ENCODE data around the gene ITFG1. TPM values are rescaled to one million over a fixed set of nuclear protein-coding genes. Genes with fewer than 3 reads are reported as not detected.
"Not testable (repeated sequence)": the region's sequence is repeated elsewhere in the genome, so short reads cannot be mapped to it uniquely, and the experiment has no call there.

Gene ITFG1
- total RNA-seq, 2 experiments from 2014 or later: 18.9 to 27.0 TPM

GRCh38 chr16:47162670-47163420, 298.0 kb downstream of the ITFG1 start:
- Mint-ChIP-seq H3K4me3 (no peak overlapping the region), H3K4me1 (no peaks in the 10 kb centered on the region), H3K27ac (no peak overlapping the region), H3K36me3 (ENCODE audit: low read depth) (peaks cover 6% of the 10 kb centered on the region), H3K27me3 (no peaks in the 10 kb centered on the region), H3K9me3 (ENCODE audit: low read depth) (no peaks in the 10 kb centered on the region)
- intact Hi-C loops (cut with DNase I, micrococcal nuclease): no loop called here
- no peak for ATAC-seq
- ChIA-PET POLR2A (no interaction called here), CTCF (interaction anchor here (0.6 kb wide), 1 partner anchor 18 kb away, joined by 3 read pairs; no protein-coding TSS in a partner anchor)
- no peak for DNase-seq

DNA sequence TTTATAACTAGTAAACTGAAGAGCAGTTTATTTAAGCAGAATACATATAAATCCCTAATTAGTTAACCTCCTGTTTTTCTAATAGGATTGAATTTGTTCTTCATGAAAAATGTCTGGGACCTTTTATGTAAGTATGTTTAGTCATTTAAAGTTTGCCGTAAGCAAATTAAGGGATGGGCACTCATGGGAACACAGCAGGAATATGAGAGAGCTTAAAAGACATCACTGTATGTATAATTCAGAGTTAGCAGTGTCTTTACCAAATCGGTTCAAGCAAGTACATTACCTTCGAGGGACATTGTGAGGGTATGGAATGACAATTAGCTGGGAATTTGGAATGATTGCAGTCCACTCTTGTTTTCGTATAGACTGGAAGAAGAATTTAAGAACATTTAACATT, 299.4 kb downstream of the ITFG1 start:
- POLR2A ChIA-PET: no interaction called here
- ATAC-seq: no peak
- Mint-ChIP-seq H3K9me3 (ENCODE audit: low read depth) (no peaks in the 10 kb centered on the region), H3K27ac (no peak overlapping the region), H3K27me3 (no peaks in the 10 kb centered on the region), H3K36me3 (ENCODE audit: low read depth) (peaks cover 13% of the 10 kb centered on the region), H3K4me3 (no peak overlapping the region), H3K4me1 (no peaks in the 10 kb centered on the region)
- CTCF ChIA-PET: interaction anchor here (1.0 kb wide), 1 partner anchor 532 kb away, joined by 3 read pairs; no protein-coding TSS in a partner anchor
- intact Hi-C loops (cut with DNase I, micrococcal nuclease): no loop called here
- no peak for DNase-seq

DNA sequence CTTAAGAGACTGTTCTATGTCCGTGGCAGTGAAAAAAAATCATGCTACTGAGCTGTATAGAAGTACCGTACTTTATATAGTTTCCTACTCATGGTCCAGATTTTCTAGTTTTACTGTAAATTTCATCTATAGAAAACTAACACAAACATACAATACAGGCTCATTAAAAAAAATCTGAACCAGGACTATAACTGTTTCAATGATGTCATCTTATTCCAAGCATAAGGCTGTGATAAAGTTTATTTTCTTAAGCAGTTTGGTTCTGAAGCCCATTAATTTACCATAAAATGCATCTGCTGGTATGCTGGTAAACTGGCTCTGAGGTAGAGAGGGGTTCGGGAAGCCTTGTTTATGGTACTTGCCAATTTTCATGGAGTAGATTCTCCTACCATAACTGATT, 300.4 kb downstream of the ITFG1 start:
- peaks cover 16% of the 10 kb centered on the region for H3K36me3 Mint-ChIP-seq (ENCODE audit: low read depth)
- CTCF ChIA-PET: interaction anchor here (0.6 to 1.2 kb wide), 2 partner anchors 15 to 28 kb away, joined by 3 to 5 read pairs; no protein-coding TSS in a partner anchor

DNA sequence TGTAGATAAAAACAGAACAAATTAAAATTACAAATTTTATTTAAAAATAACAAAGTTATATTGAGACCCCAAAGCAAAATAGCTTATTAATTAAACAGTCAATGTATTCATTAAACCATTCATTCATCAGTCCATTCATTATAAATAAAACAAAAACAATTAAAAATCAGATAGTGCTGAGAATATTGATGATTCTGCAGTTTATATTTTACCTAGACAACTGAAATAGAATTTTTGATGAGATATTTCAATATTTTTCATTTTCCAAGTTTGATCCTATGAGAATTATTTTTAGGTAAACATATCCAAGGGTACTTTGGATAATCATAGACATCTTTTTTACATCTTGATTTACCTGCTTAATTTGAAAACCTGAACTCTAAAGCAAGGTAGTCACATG, 301.9 kb downstream of the ITFG1 start:
- Mint-ChIP-seq H3K27me3 (no peaks in the 10 kb centered on the region), H3K36me3 (ENCODE audit: low read depth) (peaks cover 17% of the 10 kb centered on the region), H3K9me3 (ENCODE audit: low read depth) (no peaks in the 10 kb centered on the region), H3K27ac (no peak overlapping the region), H3K4me3 (no peak overlapping the region), H3K4me1 (no peaks in the 10 kb centered on the region)
- DNase-seq (no peak), ATAC-seq (no peak)
- CTCF ChIA-PET: interaction anchor here (0.6 to 1.2 kb wide), 2 partner anchors 14 to 630 kb away, joined by 4 to 5 read pairs; no protein-coding TSS in a partner anchor
- intact Hi-C loops (cut with DNase I, micrococcal nuclease): no loop called here
- POLR2A ChIA-PET: no interaction called here

More for the DNA sequence above, 300.4 kb downstream of the ITFG1 start:
- intact Hi-C loops (cut with DNase I, micrococcal nuclease): no loop called here
- POLR2A ChIA-PET: no interaction called here
- ATAC-seq (no peak), DNase-seq (no peak)
- Mint-ChIP-seq H3K27me3 (no peaks in the 10 kb centered on the region), H3K27ac (no peak overlapping the region), H3K4me1 (no peaks in the 10 kb centered on the region), H3K4me3 (no peak overlapping the region), H3K9me3 (ENCODE audit: low read depth) (no peaks in the 10 kb centered on the region)

- no peak for ATAC-seq
- ChIA-PET CTCF (no interaction called here), POLR2A (no interaction called here)
- H3K36me3 Mint-ChIP-seq (ENCODE audit: low read depth): peaks cover 31% of the 10 kb centered on the region
- peaks cover 7% of the 10 kb centered on the region for H3K9me3 Mint-ChIP-seq (ENCODE audit: low read depth)
- H3K27me3 Mint-ChIP-seq: no peaks in the 10 kb centered on the region
- no peaks in the 10 kb centered on the region for H3K4me1 Mint-ChIP-seq
- intact Hi-C loops (cut with DNase I, micrococcal nuclease): no loop called here
- no peak overlapping the region for H3K4me3 Mint-ChIP-seq
- H3K27ac Mint-ChIP-seq: no peak overlapping the region
- no peak for DNase-seq
These were observed 304.1 kb downstream of the ITFG1 start for GRCh38 chr16:47156680-47157215.

DNA sequence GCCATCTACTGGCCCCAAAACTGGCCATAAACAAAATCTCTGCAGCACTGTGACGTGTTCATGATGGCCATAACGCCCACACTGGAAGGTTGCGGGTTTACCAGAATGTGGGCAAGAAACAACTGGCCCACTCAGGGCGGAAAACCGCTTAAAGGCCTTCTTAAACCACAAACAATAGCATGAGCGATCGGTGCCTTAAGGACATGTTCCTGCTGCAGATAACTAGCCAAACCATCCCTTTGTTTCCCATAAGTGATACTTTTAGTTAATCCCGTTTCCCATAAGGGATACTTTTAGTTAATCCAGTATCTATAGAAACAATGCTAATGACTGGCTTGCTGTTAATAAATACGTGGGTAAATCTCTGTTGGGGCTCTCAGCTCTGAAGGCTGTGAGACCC, 308.4 kb downstream of the ITFG1 start:
- peaks cover 25% of the 10 kb centered on the region for H3K36me3 Mint-ChIP-seq (ENCODE audit: low read depth)
- POLR2A ChIA-PET; DNase-seq; ATAC-seq; H3K27me3 Mint-ChIP-seq; H3K9me3 Mint-ChIP-seq (ENCODE audit: low read depth); H3K4me3 Mint-ChIP-seq; H3K4me1 Mint-ChIP-seq; intact Hi-C loops (cut with DNase I, micrococcal nuclease); H3K27ac Mint-ChIP-seq: not testable (repeated sequence)
- CTCF ChIA-PET: interaction anchor here (1.1 to 1.4 kb wide), 2 partner anchors 10 to 11 kb away, joined by 3 to 5 read pairs; no protein-coding TSS in a partner anchor

GRCh38 chr16:47150067-47150466, 310.8 kb downstream of the ITFG1 start:
- peaks cover 5% of the 10 kb centered on the region for H3K27me3 Mint-ChIP-seq
- no peak overlapping the region for H3K27ac Mint-ChIP-seq
- H3K4me3 Mint-ChIP-seq: no peak overlapping the region
- intact Hi-C loops (cut with DNase I, micrococcal nuclease): no loop called here
- ChIA-PET POLR2A (no interaction called here), CTCF (no interaction called here)
- H3K9me3 Mint-ChIP-seq (ENCODE audit: low read depth): peaks cover 7% of the 10 kb centered on the region
- ATAC-seq: no peak
- DNase-seq: no peak
- H3K4me1 Mint-ChIP-seq: peaks cover 4% of the 10 kb centered on the region
- peaks cover 15% of the 10 kb centered on the region for H3K36me3 Mint-ChIP-seq (ENCODE audit: low read depth)

DNA sequence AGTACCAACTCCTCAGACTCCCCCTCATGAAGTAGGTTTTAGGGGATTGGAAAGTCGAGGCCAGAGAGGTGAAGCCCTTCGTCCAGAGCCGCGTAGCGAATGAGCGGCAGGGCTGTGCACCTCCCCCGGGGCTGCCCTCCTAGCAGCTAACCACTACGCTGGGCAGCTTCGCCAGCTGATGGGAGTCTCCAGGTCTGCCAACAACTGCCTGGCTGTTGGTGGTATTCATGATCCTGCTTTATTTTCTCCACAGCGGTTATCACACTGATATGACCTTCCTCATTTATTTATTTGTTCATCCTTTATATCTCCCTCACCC, 316.3 kb downstream of the ITFG1 start:
- peaks cover 21% of the 10 kb centered on the region for H3K27me3 Mint-ChIP-seq
- POLR2A ChIA-PET: no interaction called here
- intact Hi-C loops (cut with DNase I, micrococcal nuclease): loop anchor here (1.0 to 10.0 kb wide), 10 partner anchors 197 to 1468 kb away; partner anchors contain the start of genes ABCC11 (in 1 of the 2), GPT2 (in 1 of the 2), ITFG1 (in 1 of the 2) and LONP2 (in 1 of the 2)
- CTCF ChIA-PET: interaction anchor here (0.6 to 2.3 kb wide), 8 partner anchors 15 to 1022 kb away, joined by 3 to 12 read pairs (median 5); no protein-coding TSS in a partner anchor
- peak overlapping the region; percentile 63 for H3K4me3 Mint-ChIP-seq
- no peaks in the 10 kb centered on the region for H3K36me3 Mint-ChIP-seq (ENCODE audit: low read depth)
- no peaks in the 10 kb centered on the region for H3K9me3 Mint-ChIP-seq (ENCODE audit: low read depth)
- peaks cover 20% of the 10 kb centered on the region for H3K4me1 Mint-ChIP-seq
- DNase-seq: no peak
- ATAC-seq: no peak
- no peak overlapping the region for H3K27ac Mint-ChIP-seq

DNA sequence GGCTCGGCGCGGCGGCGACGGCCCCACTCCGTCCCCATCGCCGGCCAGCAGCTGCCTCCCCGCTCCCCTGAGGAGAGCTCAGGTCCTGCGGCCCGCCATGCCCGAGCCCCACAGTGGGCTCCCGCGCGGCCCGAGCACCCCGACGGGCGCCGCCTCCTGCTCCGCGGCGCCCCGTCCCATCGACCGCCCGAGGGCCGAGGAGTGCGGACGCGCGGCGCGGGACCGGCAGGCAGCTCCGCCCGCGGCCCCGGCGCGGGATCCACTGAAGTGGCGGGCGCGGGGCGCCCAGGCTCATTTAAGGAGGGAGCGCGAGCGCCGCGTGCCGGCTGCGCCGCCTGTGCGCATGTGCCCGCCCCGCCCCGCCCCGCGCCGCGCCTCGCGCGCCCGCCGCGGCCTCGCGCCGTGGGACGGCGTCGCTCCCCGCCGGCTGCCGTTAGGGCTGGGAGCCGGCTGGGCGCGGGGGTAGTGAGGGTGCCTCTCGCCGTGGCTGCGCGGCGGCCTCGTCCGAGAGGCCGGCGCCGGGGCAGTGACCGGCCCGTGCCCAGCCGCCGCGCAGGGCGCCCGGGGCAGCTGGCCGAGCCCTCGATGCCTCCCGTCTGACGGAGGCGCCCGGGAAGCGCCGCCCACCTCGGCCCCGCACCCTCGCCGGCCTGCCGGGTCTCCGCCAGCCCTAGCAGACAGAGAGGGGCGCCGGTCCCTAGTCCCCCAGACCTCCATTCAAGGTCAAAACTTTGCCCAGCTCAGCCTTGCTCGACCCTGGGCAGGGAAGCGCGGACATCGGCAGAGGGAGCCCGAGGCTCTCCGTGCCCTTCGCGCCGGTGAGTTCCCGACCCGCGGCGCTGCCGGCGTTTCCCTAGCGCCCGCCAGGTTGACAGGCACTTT, 316.9 kb downstream of the ITFG1 start, which contains the start of gene NETO2:
TSS of gene NETO2 (minus strand) at position 269 of the 882 bp plus-strand sequence. CDS start 333 bp downstream, outside the sequence.
- DNase-seq (peak; percentile 80), ATAC-seq (peak; percentile 60)
- Mint-ChIP-seq H3K4me1 (peaks cover 26% of the 10 kb centered on the region), H3K36me3 (ENCODE audit: low read depth) (no peaks in the 10 kb centered on the region), H3K27me3 (peaks cover 21% of the 10 kb centered on the region), H3K4me3 (peak within 1 kb of the TSS; percentile 75), H3K27ac (no peak within 1 kb of the TSS), H3K9me3 (ENCODE audit: low read depth) (no peaks in the 10 kb centered on the region)
- ChIA-PET CTCF (interaction anchor here (0.5 to 2.3 kb wide), 14 partner anchors 18 to 1483 kb away, joined by 3 to 12 read pairs (median 4); no protein-coding TSS in a partner anchor), POLR2A (interaction anchor here (0.9 kb wide), 1 partner anchor 172 kb away, joined by 3 read pairs; no protein-coding TSS in a partner anchor)
- intact Hi-C loops (cut with DNase I, micrococcal nuclease): loop anchor here (1.0 to 10.0 kb wide), 19 partner anchors 29 to 1487 kb away; partner anchors contain the start of genes DNAJA2 (in 2 of the 2), ITFG1 (in 2 of the 2), PHKB (in 2 of the 2) and ABCC11 (in 1 of the 2)

- H3K9me3 Mint-ChIP-seq (ENCODE audit: low read depth): no peaks in the 10 kb centered on the region
- no peaks in the 10 kb centered on the region for H3K36me3 Mint-ChIP-seq (ENCODE audit: low read depth)
- intact Hi-C loops (cut with DNase I, micrococcal nuclease): loop anchor here (1.0 to 10.0 kb wide), 17 partner anchors 28 to 1488 kb away; partner anchors contain the start of genes DNAJA2 (in 2 of the 2), ABCC11 (in 1 of the 2), GPT2 (in 1 of the 2) and ITFG1 (in 1 of the 2)
- H3K4me1 Mint-ChIP-seq: peaks cover 33% of the 10 kb centered on the region
- ATAC-seq: peak; percentile 75
- peak overlapping the region; percentile 75 for H3K4me3 Mint-ChIP-seq
- ChIA-PET CTCF (interaction anchor here (0.5 to 2.9 kb wide), 27 partner anchors 9 to 1487 kb away, joined by 3 to 24 read pairs (median 4); partner anchors contain the start of genes ITFG1 and PHKB), POLR2A (interaction anchor here (0.9 to 1.4 kb wide), 2 partner anchors 171 to 318 kb away, joined by 3 read pairs; partner anchors contain the start of genes ITFG1 and PHKB)
- peak; percentile 83 for DNase-seq
- H3K27ac Mint-ChIP-seq: no peak overlapping the region
- H3K27me3 Mint-ChIP-seq: peaks cover 21% of the 10 kb centered on the region
These were observed 317.8 kb downstream of the ITFG1 start for GRCh38 chr16:47142821-47143676.
